NCI-H2196 (cell line): Measurements from ENCODE around the gene SVBP.
A peak's percentile ranks its signal among the peaks of the same experiment; 100 is the strongest.

Experiments
- DNase-seq: peaks from one replicate; lab custom pipeline; 2025; ENCODE audit not compliant: unreplicated experiment; lab: John Stamatoyannopoulos, UW

The SVBP gene

GRCh38 chr1:42806593-42806992, 10.6 kb downstream of the SVBP start:
- DNase-seq: no peak

GRCh38 chr1:42806171-42806570, 11.0 kb downstream of the SVBP start:
- DNase-seq: no peak

- no peak for DNase-seq
Observed at GRCh38 chr1:42801832-42802473, 15.2 kb downstream of the SVBP start.

- no peak for DNase-seq
Observed at GRCh38 chr1:42797979-42798378, 19.2 kb downstream of the SVBP start.

- no peak for DNase-seq
Observed at GRCh38 chr1:42797414-42797813, 19.8 kb downstream of the SVBP start.

- DNase-seq: no peak
Observed at GRCh38 chr1:42793824-42794223, 23.4 kb downstream of the SVBP start.

- DNase-seq: no peak
Observed at GRCh38 chr1:42788021-42788420, 29.2 kb downstream of the SVBP start.

GRCh38 chr1:42786097-42786496, 31.1 kb downstream of the SVBP start:
- no peak for DNase-seq

GRCh38 chr1:42784946-42785693, 32.1 kb downstream of the SVBP start, which contains the start of gene TMEM269:
Gene TMEM269 (plus strand): TSS chr1:42784991. CDS start chr1:42789894, 4,903 bp downstream.
- DNase-seq: no peak

GRCh38 chr1:42784547-42784945, 32.7 kb downstream of the SVBP start:
- DNase-seq: no peak

- no peak for DNase-seq
Observed at GRCh38 chr1:42783092-42783491, 34.1 kb downstream of the SVBP start.

GRCh38 chr1:42780176-42780575, 37.0 kb downstream of the SVBP start:
- no peak for DNase-seq

GRCh38 chr1:42779725-42780124, 37.5 kb downstream of the SVBP start:
- no peak for DNase-seq

- DNase-seq: peak; percentile 62
Observed at GRCh38 chr1:42777852-42778251, 39.3 kb downstream of the SVBP start.

GRCh38 chr1:42776502-42776901, 40.7 kb downstream of the SVBP start:
- DNase-seq: no peak

GRCh38 chr1:42774928-42775526, 42.2 kb downstream of the SVBP start:
- DNase-seq: no peak

GRCh38 chr1:42773420-42773819, 43.8 kb downstream of the SVBP start:
- no peak for DNase-seq

- DNase-seq: no peak
Observed at GRCh38 chr1:42769811-42770210, 47.4 kb downstream of the SVBP start.

GRCh38 chr1:42768172-42768571, 49.0 kb downstream of the SVBP start:
- no peak for DNase-seq

- no peak for DNase-seq
Observed at GRCh38 chr1:42767510-42768000, 49.6 kb downstream of the SVBP start.

GRCh38 chr1:42766741-42767509, 50.3 kb downstream of the SVBP start, which contains the start of the genes C1orf50 and P3H1:
Gene C1orf50 (plus strand): TSS chr1:42767249. CDS start chr1:42767312, 63 bp downstream.
Gene P3H1 (minus strand): TSS chr1:42767028. CDS start chr1:42766971, 57 bp downstream.
- peak; percentile 99 for DNase-seq
